Lower leg skin (tissue), 3 donors: Measurements from ENCODE around the gene JAM3.

Source experiments
- POLR2A ChIP-seq, 2 donors: fragments of 450-650 bp; IDR thresholded peaks; one replicate each; pipeline ENCODE4 v1.6.1; 2016 to 2017; ENCODE audit warnings: antibody characterized with exemption in 2 of 2, mild to moderate bottlenecking in 1 of 2, moderate library complexity in 1 of 2
- TF ChIP-seq, protein P1 (sequence below), 3 donors: fragments of 450-650 bp; IDR thresholded peaks; one replicate each; pipeline ENCODE4 v1.5.1; 2016; ENCODE audit warnings: antibody characterized with exemption in 3 of 3, mild to moderate bottlenecking in 3 of 3, moderate library complexity in 2 of 3

DNA sequence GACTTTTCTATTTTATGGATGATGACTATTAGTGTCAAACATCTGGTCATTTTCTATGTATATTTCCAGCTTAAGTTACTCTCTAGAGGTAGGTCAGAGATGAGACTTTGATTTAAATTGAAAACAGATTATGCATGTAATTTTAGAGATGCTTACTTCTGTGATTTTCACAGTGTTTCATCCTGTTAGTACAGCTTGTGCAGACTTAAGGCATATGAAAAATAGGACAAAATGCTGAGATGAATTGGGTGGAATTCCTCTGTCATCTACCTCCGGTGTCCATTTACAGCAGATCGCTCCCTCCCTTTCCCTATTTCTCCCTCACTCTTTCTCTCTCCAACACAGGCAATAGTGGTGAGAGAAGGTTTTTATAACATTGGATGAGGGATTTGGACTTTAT is 14.1 kb downstream of the JAM3 start:
- TF ChIP-seq, protein P1, sequence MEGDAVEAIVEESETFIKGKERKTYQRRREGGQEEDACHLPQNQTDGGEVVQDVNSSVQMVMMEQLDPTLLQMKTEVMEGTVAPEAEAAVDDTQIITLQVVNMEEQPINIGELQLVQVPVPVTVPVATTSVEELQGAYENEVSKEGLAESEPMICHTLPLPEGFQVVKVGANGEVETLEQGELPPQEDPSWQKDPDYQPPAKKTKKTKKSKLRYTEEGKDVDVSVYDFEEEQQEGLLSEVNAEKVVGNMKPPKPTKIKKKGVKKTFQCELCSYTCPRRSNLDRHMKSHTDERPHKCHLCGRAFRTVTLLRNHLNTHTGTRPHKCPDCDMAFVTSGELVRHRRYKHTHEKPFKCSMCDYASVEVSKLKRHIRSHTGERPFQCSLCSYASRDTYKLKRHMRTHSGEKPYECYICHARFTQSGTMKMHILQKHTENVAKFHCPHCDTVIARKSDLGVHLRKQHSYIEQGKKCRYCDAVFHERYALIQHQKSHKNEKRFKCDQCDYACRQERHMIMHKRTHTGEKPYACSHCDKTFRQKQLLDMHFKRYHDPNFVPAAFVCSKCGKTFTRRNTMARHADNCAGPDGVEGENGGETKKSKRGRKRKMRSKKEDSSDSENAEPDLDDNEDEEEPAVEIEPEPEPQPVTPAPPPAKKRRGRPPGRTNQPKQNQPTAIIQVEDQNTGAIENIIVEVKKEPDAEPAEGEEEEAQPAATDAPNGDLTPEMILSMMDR (IDR thresholded peaks at IDR 0.05) = no peak
- no peak for TF ChIP-seq POLR2A (IDR thresholded peaks at IDR 0.05)
